ENCODE data around the gene INSR. TPM values are rescaled to one million over a fixed set of nuclear protein-coding genes. Genes with fewer than 3 reads are reported as not detected.

Gene INSR
- total and polyA plus RNA-seq, 2 of the 8 experiments (the other 6 are each of a cell fraction or from before 2014, with no cell fraction given) = 13.1 to 48.7 TPM

DNA sequence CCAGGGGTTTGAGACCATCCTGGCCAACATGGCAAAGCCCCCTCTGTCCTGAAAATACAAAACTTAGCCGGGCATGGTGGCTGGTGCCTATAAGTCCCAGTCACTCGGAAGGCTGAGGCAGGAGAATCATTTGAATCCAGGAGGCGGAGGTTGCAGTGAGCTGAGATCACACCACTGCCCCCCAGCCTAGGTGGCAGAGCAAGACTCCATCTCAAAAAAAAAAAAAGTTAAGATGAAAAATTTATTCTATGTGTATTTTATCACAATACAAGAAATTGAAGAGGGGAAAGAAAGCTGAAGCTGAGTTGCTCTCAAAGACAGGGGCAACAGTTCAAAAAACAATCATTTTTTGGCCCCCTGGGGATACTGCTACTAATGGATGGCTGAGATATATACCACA, 31.1 kb downstream of the INSR start:
- Histone ChIP-seq H3K27me3 (replicated peaks in 1 of 4; ENCODE audit: control insufficient read depth in 3 of 4, extremely low read depth in 1 of 4, insufficient read depth in 3 of 4, low read length in 3 of 4) (no peaks in the 10 kb centered on the region), H3K4me2 (ENCODE audit: insufficient read depth in 1 of 2, low read depth in 2 of 2, low read length in 2 of 2) (no peak overlapping the region), H3K9ac (replicated peaks in 1 of 4; ENCODE audit: extremely low read depth in 1 of 4, low read depth in 3 of 4, low read length in 3 of 4) (no peak overlapping the region), H4K91ac (replicated peaks; ENCODE audit: insufficient read length, low read length) (no peak overlapping the region), H2AK5ac (ENCODE audit: low read depth, low read length) (no peak overlapping the region), H3K27ac (ENCODE audit: low read depth, low read length) (no peak overlapping the region), H3K23me2 (ENCODE audit: low read depth, low read length) (no peaks in the 10 kb centered on the region; the same call in 1 of the 2 replicates), H2AFZ (ENCODE audit: low read length) (no peak overlapping the region), H2BK12ac (ENCODE audit: low read depth, low read length) (no peak overlapping the region), H3K18ac (ENCODE audit: extremely low read depth, low read length) (no peak overlapping the region), H4K5ac (ENCODE audit: insufficient read length, low read depth, low read length) (no peak overlapping the region), H4K8ac (ENCODE audit: extremely low read depth, insufficient read depth, low read length) (peak overlapping the region; percentile 18; the same call in 1 of the 2 replicates), H3K56ac (replicated peaks; ENCODE audit: insufficient read length, low read depth, low read length) (no peak overlapping the region), H2BK5ac (ENCODE audit: low read depth, low read length) (no peak overlapping the region), H3K9me3 (ENCODE audit: insufficient read depth in 2 of 2, low read depth in 1 of 2, low read length in 1 of 2) (no peaks in the 10 kb centered on the region), H3K23ac (ENCODE audit: insufficient read length) (no peak overlapping the region), H3K4me3 (ENCODE audit: extremely low read depth in 1 of 4, insufficient read depth in 2 of 4, low read depth in 3 of 4, low read length in 4 of 4) (no peak overlapping the region), H2BK120ac (replicated peaks; ENCODE audit: low read depth, low read length) (no peak overlapping the region), H3K79me2 (ENCODE audit: control insufficient read depth in 1 of 2, insufficient read depth in 2 of 2, low read length in 2 of 2) (peaks cover 0 to 36% of the 10 kb centered on the region in 2 experiments; a peak in 2 of 4 replicates), H3K36me3 (ENCODE audit: control insufficient read depth in 2 of 4, insufficient read depth in 4 of 4, low read length in 3 of 4) (peaks cover 4 to 11% (median 6%) of the 10 kb centered on the region in 4 experiments; a peak in 7 of 8 replicates), H2BK20ac (ENCODE audit: low read length) (no peak overlapping the region), H3K14ac (ENCODE audit: insufficient read length) (no peak overlapping the region), H3K79me1 (ENCODE audit: low read depth, low read length) (peaks cover 14% of the 10 kb centered on the region), H4K20me1 (replicated peaks in 1 of 2; ENCODE audit: control insufficient read depth in 1 of 2, insufficient read depth in 2 of 2, low read length in 2 of 2) (peaks cover 2 to 9% of the 10 kb centered on the region in 2 experiments), H3K4ac (replicated peaks; ENCODE audit: insufficient read length, low read depth, low read length) (no peak overlapping the region), H3K4me1 (replicated peaks in 1 of 4; ENCODE audit: control insufficient read depth in 3 of 4, insufficient read depth in 4 of 4, low read length in 3 of 4) (no peaks in the 10 kb centered on the region), H2BK15ac (ENCODE audit: low read length) (no peak overlapping the region)
- FAIRE-seq (no peak), DNase-seq (ENCODE audit: low read depth in 1 of 2, low spot score in 2 of 2) (no peak)
- WGBS, 2 experiments (ENCODE audit: extremely low coverage in 1 of 2, insufficient coverage in 1 of 2, insufficient read length in 1 of 2, insufficient replicate concordance in 2 of 2, low coverage in 1 of 2, low lambda C conversion rate in 2 of 2, missing lambda C conversion rate in 1 of 2) = 91% methylated on average over 3 of the region's 3 CpGs; no CpG with 5 or more reads in 1 of the 2 experiments
- ChIA-PET CTCF (ENCODE audit: partially characterized antibody) (interaction anchor here (1.2 to 1.3 kb wide), 2 partner anchors 9 to 26 kb away, joined by 3 to 4 read pairs; no protein-coding TSS in a partner anchor), POLR2A (ENCODE audit: partially characterized antibody) (no interaction called here)
- TF ChIP-seq KDM5A (IDR thresholded peaks at IDR 0.05; ENCODE audit: low read length) = no peak
- no peak for TF ChIP-seq ZNF274 (IDR thresholded peaks at IDR 0.05; ENCODE audit: borderline replicate concordance, extremely low read depth, low read length)
- TF ChIP-seq CBX8 (IDR thresholded peaks at IDR 0.05; ENCODE audit: borderline replicate concordance, low read depth, low read length) = no peak
- no peak for TF ChIP-seq CREB1 (IDR thresholded peaks at IDR 0.05)
- TF ChIP-seq ASH2L (IDR thresholded peaks at IDR 0.05; ENCODE audit: low read length) = no peak
- TF ChIP-seq, protein P1, sequence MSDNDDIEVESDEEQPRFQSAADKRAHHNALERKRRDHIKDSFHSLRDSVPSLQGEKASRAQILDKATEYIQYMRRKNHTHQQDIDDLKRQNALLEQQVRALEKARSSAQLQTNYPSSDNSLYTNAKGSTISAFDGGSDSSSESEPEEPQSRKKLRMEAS (IDR thresholded peaks at IDR 0.05) = no peak
- TF ChIP-seq HDAC2 (IDR thresholded peaks at IDR 0.05; ENCODE audit: borderline replicate concordance in 1 of 2, low read depth in 2 of 2, low read length in 2 of 2) = no peak

All from H1 (cell line).